Type B pancreatic cell (in vitro differentiated cells): ENCODE results near the gene BCL7A. TPM values are rescaled to one million over a fixed set of nuclear protein-coding genes. Genes with fewer than 3 reads are reported as not detected.

ENCODE experiments used
- DNase-seq: peaks from one replicate; pipeline ENCODE4 v3.0.0; 2021; ENCODE audit warnings: mixed read lengths; ENCODE audit not compliant: unreplicated experiment; ENCODE audit errors: extremely low spot score
- H3K27ac Mint-ChIP-seq: 2 replicates; pipeline ENCODE4 v1.8.0; 2021; ENCODE audit warnings: mild to moderate bottlenecking, mixed read lengths
- H3K27me3 Mint-ChIP-seq: 2 replicates; pipeline ENCODE4 v1.8.0; 2021; ENCODE audit warnings: mixed read lengths
- H3K36me3 Mint-ChIP-seq: 2 replicates; pipeline ENCODE4 v1.8.0; 2021; ENCODE audit warnings: mixed read lengths
- H3K4me1 Mint-ChIP-seq: one replicate; pipeline ENCODE4 v1.8.0; 2021; ENCODE audit warnings: mixed read lengths; ENCODE audit not compliant: unreplicated experiment
- H3K4me3 Mint-ChIP-seq: 2 replicates; pipeline ENCODE4 v1.8.0; 2021; ENCODE audit warnings: mild to moderate bottlenecking, mixed read lengths
- H3K9me3 Mint-ChIP-seq: 2 replicates; pipeline ENCODE4 v1.8.0; 2021; ENCODE audit warnings: mixed read lengths
- CTCF ChIP-seq: fragments of 200-600 bp; sonication (generic); conservative IDR thresholded peaks from 2 replicates; pipeline ENCODE4 v1.5.0; 2021; ENCODE audit warnings: antibody characterized with exemption, mild to moderate bottlenecking
- total RNA-seq: library from RNA; stranded (reverse); gene quantifications from 2 replicates; pipeline ENCODE4 v1.2.1, GENCODE V29; 2021; ENCODE audit warnings: low replicate concordance

BCL7A gene
- total RNA-seq, 1 donor from 2014 or later, result 30.9 TPM

GRCh38 chr12:122097927-122098756 lies 76.5 kb downstream of the BCL7A start:
- Mint-ChIP-seq H3K4me3 (peak overlapping the region; percentile 67), H3K27ac (peak overlapping the region; percentile 94), H3K4me1 (peaks cover 37% of the 10 kb centered on the region), H3K27me3 (no peaks in the 10 kb centered on the region), H3K36me3 (peaks cover 7% of the 10 kb centered on the region), H3K9me3 (peaks cover 3% of the 10 kb centered on the region)
- no peak for TF ChIP-seq CTCF
- no peak for DNase-seq

GRCh38 chr12:122099280-122099749 lies 77.6 kb downstream of the BCL7A start:
- Mint-ChIP-seq H3K4me3 (no peak overlapping the region), H3K27me3 (no peaks in the 10 kb centered on the region), H3K4me1 (peaks cover 37% of the 10 kb centered on the region), H3K9me3 (peaks cover 3% of the 10 kb centered on the region), H3K36me3 (peaks cover 7% of the 10 kb centered on the region), H3K27ac (no peak overlapping the region)
- TF ChIP-seq CTCF, result no peak
- DNase-seq, result no peak

GRCh38 chr12:122099856-122100255 lies 78.2 kb downstream of the BCL7A start:
- no peak for TF ChIP-seq CTCF
- peaks cover 3% of the 10 kb centered on the region for H3K9me3 Mint-ChIP-seq
- H3K4me3 Mint-ChIP-seq, result no peak overlapping the region
- H3K27me3 Mint-ChIP-seq, result no peaks in the 10 kb centered on the region
- no peak for DNase-seq
- no peak overlapping the region for H3K27ac Mint-ChIP-seq
- peaks cover 39% of the 10 kb centered on the region for H3K4me1 Mint-ChIP-seq
- H3K36me3 Mint-ChIP-seq, result peaks cover 9% of the 10 kb centered on the region

- H3K27ac Mint-ChIP-seq, result no peak overlapping the region
- peaks cover 41% of the 10 kb centered on the region for H3K4me1 Mint-ChIP-seq
- DNase-seq, result no peak
- H3K4me3 Mint-ChIP-seq, result no peak overlapping the region
- H3K9me3 Mint-ChIP-seq, result peaks cover 3% of the 10 kb centered on the region
- H3K36me3 Mint-ChIP-seq, result peaks cover 10% of the 10 kb centered on the region
- no peaks in the 10 kb centered on the region for H3K27me3 Mint-ChIP-seq
- no peak for TF ChIP-seq CTCF
Observed at GRCh38 chr12:122100568-122100967, 78.9 kb downstream of the BCL7A start.

- peaks cover 30% of the 10 kb centered on the region for H3K4me1 Mint-ChIP-seq
- H3K27me3 Mint-ChIP-seq, result no peaks in the 10 kb centered on the region
- H3K27ac Mint-ChIP-seq, result no peak overlapping the region
- H3K36me3 Mint-ChIP-seq, result peaks cover 13% of the 10 kb centered on the region
- H3K9me3 Mint-ChIP-seq, result peaks cover 3% of the 10 kb centered on the region
- TF ChIP-seq CTCF, result no peak
- DNase-seq, result no peak
- no peak overlapping the region for H3K4me3 Mint-ChIP-seq
Observed at GRCh38 chr12:122102331-122102730, 80.6 kb downstream of the BCL7A start.
